ENCODE data around the gene NUP188.

NUP188 gene

DNA sequence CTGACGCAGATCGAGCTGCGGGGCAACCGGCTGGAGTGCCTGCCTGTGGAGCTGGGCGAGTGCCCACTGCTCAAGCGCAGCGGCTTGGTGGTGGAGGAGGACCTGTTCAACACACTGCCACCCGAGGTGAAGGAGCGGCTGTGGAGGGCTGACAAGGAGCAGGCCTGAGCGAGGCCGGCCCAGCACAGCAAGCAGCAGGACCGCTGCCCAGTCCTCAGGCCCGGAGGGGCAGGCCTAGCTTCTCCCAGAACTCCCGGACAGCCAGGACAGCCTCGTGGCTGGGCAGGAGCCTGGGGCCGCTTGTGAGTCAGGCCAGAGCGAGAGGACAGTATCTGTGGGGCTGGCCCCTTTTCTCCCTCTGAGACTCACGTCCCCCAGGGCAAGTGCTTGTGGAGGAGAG lies 31.3 kb upstream of the NUP188 start:
- TF ChIP-seq, protein P1, sequence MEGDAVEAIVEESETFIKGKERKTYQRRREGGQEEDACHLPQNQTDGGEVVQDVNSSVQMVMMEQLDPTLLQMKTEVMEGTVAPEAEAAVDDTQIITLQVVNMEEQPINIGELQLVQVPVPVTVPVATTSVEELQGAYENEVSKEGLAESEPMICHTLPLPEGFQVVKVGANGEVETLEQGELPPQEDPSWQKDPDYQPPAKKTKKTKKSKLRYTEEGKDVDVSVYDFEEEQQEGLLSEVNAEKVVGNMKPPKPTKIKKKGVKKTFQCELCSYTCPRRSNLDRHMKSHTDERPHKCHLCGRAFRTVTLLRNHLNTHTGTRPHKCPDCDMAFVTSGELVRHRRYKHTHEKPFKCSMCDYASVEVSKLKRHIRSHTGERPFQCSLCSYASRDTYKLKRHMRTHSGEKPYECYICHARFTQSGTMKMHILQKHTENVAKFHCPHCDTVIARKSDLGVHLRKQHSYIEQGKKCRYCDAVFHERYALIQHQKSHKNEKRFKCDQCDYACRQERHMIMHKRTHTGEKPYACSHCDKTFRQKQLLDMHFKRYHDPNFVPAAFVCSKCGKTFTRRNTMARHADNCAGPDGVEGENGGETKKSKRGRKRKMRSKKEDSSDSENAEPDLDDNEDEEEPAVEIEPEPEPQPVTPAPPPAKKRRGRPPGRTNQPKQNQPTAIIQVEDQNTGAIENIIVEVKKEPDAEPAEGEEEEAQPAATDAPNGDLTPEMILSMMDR (IDR thresholded peaks at IDR 0.05; ENCODE audit: low read depth, low read length): no peak
- DNase-seq (ENCODE audit: extremely low read depth, low read depth): no peak

DNA sequence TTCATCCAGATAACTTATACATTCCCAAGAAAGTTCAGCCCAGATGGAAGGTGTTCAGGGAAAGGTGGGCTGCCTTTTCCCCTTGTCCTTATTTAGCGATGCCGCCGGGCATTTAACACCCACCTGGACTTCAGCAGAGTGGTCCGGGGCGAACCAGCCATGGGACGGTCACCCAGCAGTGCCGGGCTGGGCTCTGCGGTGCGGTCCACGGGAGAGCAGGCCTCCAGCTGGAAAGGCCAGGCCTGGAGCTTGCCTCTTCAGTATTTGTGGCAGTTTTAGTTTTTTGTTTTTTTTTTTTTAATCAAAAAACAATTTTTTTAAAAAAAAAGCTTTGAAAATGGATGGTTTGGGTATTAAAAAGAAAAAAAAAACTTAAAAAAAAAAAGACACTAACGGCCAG lies 30.8 kb upstream of the NUP188 start:
- TF ChIP-seq, protein P1 (IDR thresholded peaks at IDR 0.05; ENCODE audit: low read depth, low read length): no peak
- no peak for DNase-seq (ENCODE audit: extremely low read depth, low read depth)

GRCh38 chr9:128917151-128917849 lies 30.2 kb upstream of the NUP188 start:
- TF ChIP-seq, protein P1 (IDR thresholded peaks at IDR 0.05; ENCODE audit: low read depth, low read length): no peak

DNA sequence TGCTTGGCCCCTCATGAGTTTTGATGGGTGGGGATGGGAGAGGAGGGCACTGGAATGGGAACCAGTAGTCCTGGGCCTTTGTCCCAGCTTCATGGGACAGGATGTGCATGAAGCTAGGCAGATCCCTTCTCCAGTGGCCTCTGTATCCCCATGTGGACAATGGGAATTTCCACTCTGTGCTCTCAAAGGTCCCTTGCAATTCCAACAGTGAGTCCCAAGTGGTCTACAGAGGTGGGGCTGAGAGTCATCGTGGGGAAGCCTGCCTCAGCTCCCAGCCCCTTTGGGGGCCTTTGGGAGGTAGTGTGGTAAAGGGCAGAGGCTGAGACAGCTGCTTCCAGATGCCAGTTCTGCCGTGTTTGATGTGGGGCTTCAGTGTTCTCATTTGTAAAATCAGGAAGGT lies 28.6 kb upstream of the NUP188 start:
- DNase-seq (ENCODE audit: extremely low read depth, low read depth): no peak
- TF ChIP-seq, protein P1 (IDR thresholded peaks at IDR 0.05; ENCODE audit: low read depth, low read length): no peak

More at GRCh38 chr9:128917151-128917849, 30.2 kb upstream of the NUP188 start:
- DNase-seq (ENCODE audit: extremely low read depth, low read depth): peak; percentile 49

DNA sequence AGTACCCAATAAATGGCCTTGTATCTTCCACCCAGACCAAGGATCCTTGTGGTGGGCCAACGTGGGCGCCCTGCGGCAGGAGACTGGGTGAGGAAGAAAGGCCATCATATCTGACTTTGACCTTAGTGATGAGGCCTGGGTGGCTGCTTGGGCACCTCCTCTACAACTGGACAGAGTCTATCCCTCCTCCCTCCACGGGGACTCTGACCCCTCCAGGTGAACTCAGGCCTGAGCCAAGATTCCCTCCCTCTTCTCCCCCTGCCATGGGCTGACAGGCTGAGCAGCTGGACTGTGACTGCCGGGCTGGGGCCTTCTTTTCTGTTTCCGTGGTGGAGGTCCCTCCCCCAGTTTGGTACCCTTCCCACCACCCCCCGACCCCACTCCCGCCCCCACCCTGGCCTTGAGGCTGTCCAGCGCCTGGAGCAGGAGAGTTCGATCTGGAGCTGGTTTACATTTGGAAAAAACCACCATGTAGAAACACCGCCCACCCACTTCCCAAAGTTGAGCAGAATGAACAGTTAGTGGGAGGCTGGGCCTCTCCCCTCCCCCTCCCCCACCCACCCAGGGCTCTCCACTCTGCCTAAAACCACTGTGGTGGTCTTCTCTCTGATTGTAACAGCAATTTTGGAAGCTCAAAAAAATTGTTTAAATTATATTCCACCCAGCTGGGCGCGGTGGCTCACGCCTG lies 28.0 kb upstream of the NUP188 start:
- DNase-seq (ENCODE audit: extremely low read depth, low read depth): no peak
- TF ChIP-seq, protein P1 (IDR thresholded peaks at IDR 0.05; ENCODE audit: low read depth, low read length): no peak

DNA sequence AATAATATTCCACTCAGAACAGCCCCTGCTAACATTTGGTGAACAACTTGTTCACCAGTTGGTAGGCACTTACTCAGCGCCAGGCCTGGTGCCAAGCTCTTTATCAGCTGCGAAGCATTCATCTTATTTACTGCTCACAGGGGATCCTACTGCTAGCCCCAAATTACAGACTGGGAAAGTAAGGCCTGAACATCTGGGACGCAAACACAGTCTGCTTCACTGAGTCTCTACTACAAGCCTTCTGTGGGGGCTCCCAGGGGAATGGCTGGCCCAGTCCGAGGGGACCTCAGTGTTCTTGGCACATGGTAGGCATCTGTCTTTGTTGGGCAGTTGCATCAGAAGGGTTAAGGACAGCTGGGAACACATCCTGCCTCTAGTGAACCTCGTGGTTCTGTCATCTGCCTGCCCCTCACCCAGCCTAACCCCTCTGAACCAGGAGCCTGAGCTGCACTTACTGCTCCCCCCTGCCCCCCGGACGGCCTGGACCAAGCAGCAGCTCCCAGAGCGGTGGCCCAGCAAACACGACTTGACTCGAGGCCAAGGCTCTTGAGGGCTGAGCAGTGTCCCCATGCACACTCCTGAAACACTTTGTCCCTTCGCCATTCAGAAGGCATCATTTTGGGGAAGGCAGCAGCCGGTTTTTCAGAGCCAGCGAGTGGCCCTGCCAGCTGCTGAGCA lies 27.0 kb upstream of the NUP188 start, which contains the start of gene PHYHD1:
TSS of gene PHYHD1 (plus strand) at position 602 of the 678 bp plus-strand sequence. CDS start 1,342 bp downstream, outside the sequence.
- no peak for DNase-seq (ENCODE audit: extremely low read depth, low read depth)
- TF ChIP-seq, protein P1 (IDR thresholded peaks at IDR 0.05; ENCODE audit: low read depth, low read length): no peak
